ENCODE measurements around the gene SEPTIN1. TPM values are rescaled to one million over a fixed set of nuclear protein-coding genes. Genes with fewer than 3 reads are reported as not detected.
A peak's percentile ranks its signal among the peaks of the same experiment; 100 is the strongest.

The SEPTIN1 gene
- total and polyA plus RNA-seq, 2 of the 13 experiments (the other 11 are each of a cell fraction or from before 2014, with no cell fraction given): 0.18 to 0.67 TPM

DNA sequence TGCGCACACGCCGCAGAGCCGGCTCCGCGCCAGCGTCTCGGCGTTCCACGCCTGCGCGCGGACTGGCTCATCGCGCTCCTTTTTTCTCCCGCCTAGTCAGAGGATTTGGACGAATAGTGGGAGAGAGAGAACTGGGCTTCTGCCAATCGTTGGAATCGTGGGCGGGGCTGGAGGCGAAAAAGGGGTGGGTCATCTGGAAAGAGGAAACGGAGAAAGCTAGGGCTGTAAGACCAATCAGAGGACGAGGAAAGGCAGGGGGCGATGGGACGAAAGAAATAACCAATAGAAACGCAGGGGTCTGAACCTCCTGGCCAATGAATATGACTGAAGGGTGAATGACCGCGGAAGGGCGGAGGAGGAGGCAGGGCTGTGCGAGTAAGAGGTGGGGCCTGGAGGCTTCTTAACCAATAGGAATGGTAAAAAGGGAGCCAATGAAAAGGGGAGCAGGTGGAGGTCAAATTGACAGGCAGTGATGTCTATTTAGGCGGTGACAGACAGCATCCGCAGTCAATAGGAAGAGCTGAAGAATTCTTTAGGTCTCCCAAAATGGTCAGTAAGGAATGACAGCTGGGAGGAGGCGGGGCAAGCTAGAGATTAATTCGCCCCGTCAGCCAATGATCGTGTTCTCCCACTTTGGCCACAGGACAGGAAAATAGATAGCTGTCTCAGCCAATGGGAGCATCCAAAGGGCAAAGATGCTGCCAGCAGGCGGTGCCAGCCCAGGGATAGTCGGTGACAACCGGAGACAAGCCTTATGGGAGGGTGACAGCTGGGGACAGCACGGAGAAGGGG, 11.7 kb downstream of the SEPTIN1 start, which contains the start of gene TBC1D10B (continued):
- TF ChIP-seq TARDBP (CRISPR knock-in tag; IDR thresholded peaks at IDR 0.05) (no peak; the same call in 1 of the 2 replicates), ZFP82 (CRISPR knock-in tag; IDR thresholded peaks at IDR 0.05; ENCODE audit: borderline replicate concordance) (no peak), ZNF691 (CRISPR knock-in tag; IDR thresholded peaks at IDR 0.05; ENCODE audit: borderline replicate concordance, low read depth) (0 out of 2 replicates have a peak, but pooled peaks have one; percentile 16), E2F1 (CRISPR knock-in tag; IDR thresholded peaks at IDR 0.05) (peak; percentile 87), ZNF672 (CRISPR knock-in tag; IDR thresholded peaks at IDR 0.05) (no peak), SOX5 (CRISPR knock-in tag; IDR thresholded peaks at IDR 0.05; ENCODE audit: borderline replicate concordance) (peak; percentile 51; the same call in 1 of the 2 replicates), HOXA5 (CRISPR knock-in tag; IDR thresholded peaks at IDR 0.05) (peak; percentile 100), NFIB (CRISPR knock-in tag; IDR thresholded peaks at IDR 0.05; ENCODE audit: borderline replicate concordance) (no peak), LCORL (IDR thresholded peaks at IDR 0.05) (peak; percentile 97), LCORL (CRISPR knock-in tag; IDR thresholded peaks at IDR 0.05) (no peak), KLF11 (CRISPR knock-in tag; IDR thresholded peaks at IDR 0.05) (peak; percentile 49; the same call in 1 of the 2 replicates), IRF2 (CRISPR knock-in tag; IDR thresholded peaks at IDR 0.05) (peak; percentile 66; the same call in 1 of the 2 replicates), ZNF605 (CRISPR knock-in tag; IDR thresholded peaks at IDR 0.05) (no peak; the same call in 1 of the 2 replicates), RELA (CRISPR knock-in tag; IDR thresholded peaks at IDR 0.05) (0 out of 2 replicates have a peak, but pooled peaks have one; percentile 21), TCF7 (IDR thresholded peaks at IDR 0.05; ENCODE audit: low read depth) (no peak), ZNF570 (CRISPR knock-in tag; IDR thresholded peaks at IDR 0.05; ENCODE audit: borderline replicate concordance) (no peak), ZSCAN21 (CRISPR knock-in tag; IDR thresholded peaks at IDR 0.05; ENCODE audit: borderline replicate concordance) (no peak)
- TF ChIP-seq, protein P1, sequence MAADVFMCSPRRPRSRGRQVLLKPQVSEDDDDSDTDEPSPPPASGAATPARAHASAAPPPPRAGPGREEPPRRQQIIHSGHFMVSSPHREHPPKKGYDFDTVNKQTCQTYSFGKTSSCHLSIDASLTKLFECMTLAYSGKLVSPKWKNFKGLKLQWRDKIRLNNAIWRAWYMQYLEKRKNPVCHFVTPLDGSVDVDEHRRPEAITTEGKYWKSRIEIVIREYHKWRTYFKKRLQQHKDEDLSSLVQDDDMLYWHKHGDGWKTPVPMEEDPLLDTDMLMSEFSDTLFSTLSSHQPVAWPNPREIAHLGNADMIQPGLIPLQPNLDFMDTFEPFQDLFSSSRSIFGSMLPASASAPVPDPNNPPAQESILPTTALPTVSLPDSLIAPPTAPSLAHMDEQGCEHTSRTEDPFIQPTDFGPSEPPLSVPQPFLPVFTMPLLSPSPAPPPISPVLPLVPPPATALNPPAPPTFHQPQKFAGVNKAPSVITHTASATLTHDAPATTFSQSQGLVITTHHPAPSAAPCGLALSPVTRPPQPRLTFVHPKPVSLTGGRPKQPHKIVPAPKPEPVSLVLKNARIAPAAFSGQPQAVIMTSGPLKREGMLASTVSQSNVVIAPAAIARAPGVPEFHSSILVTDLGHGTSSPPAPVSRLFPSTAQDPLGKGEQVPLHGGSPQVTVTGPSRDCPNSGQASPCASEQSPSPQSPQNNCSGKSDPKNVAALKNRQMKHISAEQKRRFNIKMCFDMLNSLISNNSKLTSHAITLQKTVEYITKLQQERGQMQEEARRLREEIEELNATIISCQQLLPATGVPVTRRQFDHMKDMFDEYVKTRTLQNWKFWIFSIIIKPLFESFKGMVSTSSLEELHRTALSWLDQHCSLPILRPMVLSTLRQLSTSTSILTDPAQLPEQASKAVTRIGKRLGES (CRISPR knock-in tag; IDR thresholded peaks at IDR 0.05; ENCODE audit: borderline replicate concordance): no peak
